Measurements from ENCODE around the gene CBLB.

- TF ChIP-seq, protein P1, sequence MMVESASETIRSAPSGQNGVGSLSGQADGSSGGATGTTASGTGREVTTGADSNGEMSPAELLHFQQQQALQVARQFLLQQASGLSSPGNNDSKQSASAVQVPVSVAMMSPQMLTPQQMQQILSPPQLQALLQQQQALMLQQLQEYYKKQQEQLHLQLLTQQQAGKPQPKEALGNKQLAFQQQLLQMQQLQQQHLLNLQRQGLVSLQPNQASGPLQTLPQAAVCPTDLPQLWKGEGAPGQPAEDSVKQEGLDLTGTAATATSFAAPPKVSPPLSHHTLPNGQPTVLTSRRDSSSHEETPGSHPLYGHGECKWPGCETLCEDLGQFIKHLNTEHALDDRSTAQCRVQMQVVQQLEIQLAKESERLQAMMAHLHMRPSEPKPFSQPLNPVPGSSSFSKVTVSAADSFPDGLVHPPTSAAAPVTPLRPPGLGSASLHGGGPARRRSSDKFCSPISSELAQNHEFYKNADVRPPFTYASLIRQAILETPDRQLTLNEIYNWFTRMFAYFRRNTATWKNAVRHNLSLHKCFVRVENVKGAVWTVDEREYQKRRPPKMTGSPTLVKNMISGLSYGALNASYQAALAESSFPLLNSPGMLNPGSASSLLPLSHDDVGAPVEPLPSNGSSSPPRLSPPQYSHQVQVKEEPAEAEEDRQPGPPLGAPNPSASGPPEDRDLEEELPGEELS (CRISPR knock-in tag; IDR thresholded peaks at IDR 0.05; ENCODE audit: borderline replicate concordance) = no peak
- TF ChIP-seq CTCF (IDR thresholded peaks at IDR 0.05 in 2 of 3, conservative IDR thresholded peaks at IDR 0.05 in 1 of 3; ENCODE audit: insufficient read depth in 2 of 3, low read depth in 1 of 3, low read length in 3 of 3) (no peak), POLR2A (conservative IDR thresholded peaks at IDR 0.05) (no peak), CHD2 (IDR thresholded peaks at IDR 0.05; ENCODE audit: low read depth, low read length) (no peak), SRF (CRISPR knock-in tag; IDR thresholded peaks at IDR 0.05) (no peak), TBL1XR1 (IDR thresholded peaks at IDR 0.05; ENCODE audit: low read length in 2 of 2) (no peak), ZNF311 (CRISPR knock-in tag; IDR thresholded peaks at IDR 0.05) (no peak), HEY1 (CRISPR knock-in tag; IDR thresholded peaks at IDR 0.05; ENCODE audit: borderline replicate concordance) (no peak), ZNF583 (CRISPR knock-in tag; IDR thresholded peaks at IDR 0.05) (no peak), EGR1 (conservative IDR thresholded peaks at IDR 0.05) (no peak), ZBTB40 (IDR thresholded peaks at IDR 0.05) (no peak), ZBTB40 (CRISPR knock-in tag; IDR thresholded peaks at IDR 0.05) (no peak)
- TF ChIP-seq, protein P2, sequence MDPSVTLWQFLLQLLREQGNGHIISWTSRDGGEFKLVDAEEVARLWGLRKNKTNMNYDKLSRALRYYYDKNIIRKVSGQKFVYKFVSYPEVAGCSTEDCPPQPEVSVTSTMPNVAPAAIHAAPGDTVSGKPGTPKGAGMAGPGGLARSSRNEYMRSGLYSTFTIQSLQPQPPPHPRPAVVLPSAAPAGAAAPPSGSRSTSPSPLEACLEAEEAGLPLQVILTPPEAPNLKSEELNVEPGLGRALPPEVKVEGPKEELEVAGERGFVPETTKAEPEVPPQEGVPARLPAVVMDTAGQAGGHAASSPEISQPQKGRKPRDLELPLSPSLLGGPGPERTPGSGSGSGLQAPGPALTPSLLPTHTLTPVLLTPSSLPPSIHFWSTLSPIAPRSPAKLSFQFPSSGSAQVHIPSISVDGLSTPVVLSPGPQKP (CRISPR knock-in tag; IDR thresholded peaks at IDR 0.05) = no peak
- TF ChIP-seq, protein P3, sequence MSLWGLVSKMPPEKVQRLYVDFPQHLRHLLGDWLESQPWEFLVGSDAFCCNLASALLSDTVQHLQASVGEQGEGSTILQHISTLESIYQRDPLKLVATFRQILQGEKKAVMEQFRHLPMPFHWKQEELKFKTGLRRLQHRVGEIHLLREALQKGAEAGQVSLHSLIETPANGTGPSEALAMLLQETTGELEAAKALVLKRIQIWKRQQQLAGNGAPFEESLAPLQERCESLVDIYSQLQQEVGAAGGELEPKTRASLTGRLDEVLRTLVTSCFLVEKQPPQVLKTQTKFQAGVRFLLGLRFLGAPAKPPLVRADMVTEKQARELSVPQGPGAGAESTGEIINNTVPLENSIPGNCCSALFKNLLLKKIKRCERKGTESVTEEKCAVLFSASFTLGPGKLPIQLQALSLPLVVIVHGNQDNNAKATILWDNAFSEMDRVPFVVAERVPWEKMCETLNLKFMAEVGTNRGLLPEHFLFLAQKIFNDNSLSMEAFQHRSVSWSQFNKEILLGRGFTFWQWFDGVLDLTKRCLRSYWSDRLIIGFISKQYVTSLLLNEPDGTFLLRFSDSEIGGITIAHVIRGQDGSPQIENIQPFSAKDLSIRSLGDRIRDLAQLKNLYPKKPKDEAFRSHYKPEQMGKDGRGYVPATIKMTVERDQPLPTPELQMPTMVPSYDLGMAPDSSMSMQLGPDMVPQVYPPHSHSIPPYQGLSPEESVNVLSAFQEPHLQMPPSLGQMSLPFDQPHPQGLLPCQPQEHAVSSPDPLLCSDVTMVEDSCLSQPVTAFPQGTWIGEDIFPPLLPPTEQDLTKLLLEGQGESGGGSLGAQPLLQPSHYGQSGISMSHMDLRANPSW (CRISPR knock-in tag; IDR thresholded peaks at IDR 0.05) = no peak
Observed at GRCh38 chr3:105829871-105830622, 38.8 kb downstream of the CBLB start.

Data from K562 (cell line).